Measurements from ENCODE around the gene CAMKK2. TPM values are rescaled to one million over a fixed set of nuclear protein-coding genes. Genes with fewer than 3 reads are reported as not detected.

The CAMKK2 gene
- total RNA-seq, 4 donors from 2014 or later = 25.1 to 43.7 (median 30.9) TPM

GRCh38 chr12:121238604-121239350 is 57.7 kb downstream of the CAMKK2 start:
- TF ChIP-seq CTCF (IDR thresholded peaks at IDR 0.05; ENCODE audit: low read depth) = no peak

- no peak for TF ChIP-seq CTCF (IDR thresholded peaks at IDR 0.05; ENCODE audit: low read depth)
Measured at GRCh38 chr12:121238086-121238485, 58.4 kb downstream of the CAMKK2 start.

GRCh38 chr12:121237415-121237814 is 59.1 kb downstream of the CAMKK2 start:
- no peak for TF ChIP-seq CTCF (IDR thresholded peaks at IDR 0.05; ENCODE audit: low read depth)

GRCh38 chr12:121236776-121237175 is 59.7 kb downstream of the CAMKK2 start:
- no peak for TF ChIP-seq CTCF (IDR thresholded peaks at IDR 0.05; ENCODE audit: low read depth)

GRCh38 chr12:121233628-121234020 is 62.9 kb downstream of the CAMKK2 start:
- TF ChIP-seq CTCF (IDR thresholded peaks at IDR 0.05; ENCODE audit: low read depth) = no peak

- TF ChIP-seq CTCF (IDR thresholded peaks at IDR 0.05; ENCODE audit: low read depth) = no peak
Measured at GRCh38 chr12:121232977-121233627, 63.4 kb downstream of the CAMKK2 start.

GRCh38 chr12:121232163-121232562 is 64.3 kb downstream of the CAMKK2 start:
- no peak for TF ChIP-seq CTCF (IDR thresholded peaks at IDR 0.05; ENCODE audit: low read depth)

All from subcutaneous adipose tissue (tissue), 4 donors.